ENCODE results near the gene TBC1D14. TPM values are rescaled to one million over a fixed set of nuclear protein-coding genes. Genes with fewer than 3 reads are reported as not detected.

Gene TBC1D14
- total RNA-seq, 1 donor from 2014 or later, result 33.2 TPM

- no peaks in the 10 kb centered on the region for H3K27me3 Mint-ChIP-seq (ENCODE audit: unreplicated experiment)
- H3K4me3 Mint-ChIP-seq (ENCODE audit: unreplicated experiment), result no peak overlapping the region
- H3K36me3 Mint-ChIP-seq (ENCODE audit: unreplicated experiment), result no peaks in the 10 kb centered on the region
- no peak for TF ChIP-seq CTCF (IDR thresholded peaks at IDR 0.05)
- no peaks in the 10 kb centered on the region for H3K9me3 Mint-ChIP-seq (ENCODE audit: unreplicated experiment)
- H3K27ac Mint-ChIP-seq (ENCODE audit: unreplicated experiment), result no peak overlapping the region
- H3K4me1 Mint-ChIP-seq (ENCODE audit: unreplicated experiment), result peaks cover 25% of the 10 kb centered on the region
- DNase-seq (ENCODE audit: extremely low spot score, unreplicated experiment), result no peak
Measured at GRCh38 chr4:6948134-6948460, 38.5 kb downstream of the TBC1D14 start.

GRCh38 chr4:6951880-6952381 is 42.3 kb downstream of the TBC1D14 start:
- H3K27ac Mint-ChIP-seq (ENCODE audit: unreplicated experiment), result no peak overlapping the region
- no peak overlapping the region for H3K4me3 Mint-ChIP-seq (ENCODE audit: unreplicated experiment)
- no peak for DNase-seq (ENCODE audit: extremely low spot score, unreplicated experiment)
- TF ChIP-seq CTCF (IDR thresholded peaks at IDR 0.05), result no peak
- H3K9me3 Mint-ChIP-seq (ENCODE audit: unreplicated experiment), result no peaks in the 10 kb centered on the region
- H3K4me1 Mint-ChIP-seq (ENCODE audit: unreplicated experiment), result peaks cover 29% of the 10 kb centered on the region
- H3K27me3 Mint-ChIP-seq (ENCODE audit: unreplicated experiment), result no peaks in the 10 kb centered on the region
- H3K36me3 Mint-ChIP-seq (ENCODE audit: unreplicated experiment), result no peaks in the 10 kb centered on the region

GRCh38 chr4:6953751-6954380 is 44.2 kb downstream of the TBC1D14 start:
- Mint-ChIP-seq H3K27me3 (ENCODE audit: unreplicated experiment) (no peaks in the 10 kb centered on the region), H3K4me1 (ENCODE audit: unreplicated experiment) (peaks cover 37% of the 10 kb centered on the region), H3K4me3 (ENCODE audit: unreplicated experiment) (no peak overlapping the region), H3K9me3 (ENCODE audit: unreplicated experiment) (no peaks in the 10 kb centered on the region), H3K27ac (ENCODE audit: unreplicated experiment) (no peak overlapping the region), H3K36me3 (ENCODE audit: unreplicated experiment) (no peaks in the 10 kb centered on the region)
- DNase-seq (ENCODE audit: extremely low spot score, unreplicated experiment), result no peak
- TF ChIP-seq CTCF (IDR thresholded peaks at IDR 0.05), result no peak

GRCh38 chr4:6955261-6955911 is 45.8 kb downstream of the TBC1D14 start:
- DNase-seq (ENCODE audit: extremely low spot score, unreplicated experiment), result no peak
- H3K27ac Mint-ChIP-seq (ENCODE audit: unreplicated experiment), result no peak overlapping the region
- H3K9me3 Mint-ChIP-seq (ENCODE audit: unreplicated experiment), result no peaks in the 10 kb centered on the region
- no peak overlapping the region for H3K4me3 Mint-ChIP-seq (ENCODE audit: unreplicated experiment)
- no peaks in the 10 kb centered on the region for H3K36me3 Mint-ChIP-seq (ENCODE audit: unreplicated experiment)
- H3K4me1 Mint-ChIP-seq (ENCODE audit: unreplicated experiment), result peaks cover 37% of the 10 kb centered on the region
- H3K27me3 Mint-ChIP-seq (ENCODE audit: unreplicated experiment), result no peaks in the 10 kb centered on the region
- no peak for TF ChIP-seq CTCF (IDR thresholded peaks at IDR 0.05)

- Mint-ChIP-seq H3K4me1 (ENCODE audit: unreplicated experiment) (peaks cover 37% of the 10 kb centered on the region), H3K36me3 (ENCODE audit: unreplicated experiment) (no peaks in the 10 kb centered on the region), H3K4me3 (ENCODE audit: unreplicated experiment) (no peak overlapping the region), H3K27me3 (ENCODE audit: unreplicated experiment) (no peaks in the 10 kb centered on the region), H3K27ac (ENCODE audit: unreplicated experiment) (no peak overlapping the region), H3K9me3 (ENCODE audit: unreplicated experiment) (no peaks in the 10 kb centered on the region)
- no peak for TF ChIP-seq CTCF (IDR thresholded peaks at IDR 0.05)
- no peak for DNase-seq (ENCODE audit: extremely low spot score, unreplicated experiment)
Measured at GRCh38 chr4:6956087-6956433, 46.4 kb downstream of the TBC1D14 start.

Measured in osteocyte (in vitro differentiated cells).